GM23338 (cell line): ENCODE measurements around the gene DLGAP4. TPM values are rescaled to one million over a fixed set of nuclear protein-coding genes. Genes with fewer than 3 reads are reported as not detected.

ENCODE experiments used
- ATAC-seq: fragments of 200-7000 bp; cut with Tn5 transposase; 3 replicates; pipeline ENCODE4 v1.9.1; 2020
- DNase-seq: peaks from one replicate; pipeline ENCODE4 v3.0.0-alpha.2; 2015; ENCODE audit warnings: low spot score
- H2AFZ ChIP-seq: fragments of 200-600 bp; sonication (generic); 2 replicates; pipeline ENCODE4 v1.8.0; 2016; ENCODE audit warnings: antibody characterized with exemption, mild to moderate bottlenecking, moderate library complexity
- H3F3A ChIP-seq: fragments of 200-600 bp; sonication (generic); replicated peaks from 2 replicates; pipeline ENCODE4 v1.8.0; 2017; ENCODE audit warnings: antibody characterized with exemption, mixed run types, low read depth
- H3K27ac ChIP-seq: fragments of 200-600 bp; sonication (generic); 2 replicates; pipeline ENCODE4 v1.6.1; 2016; ENCODE audit warnings: low read depth
- H3K27me3 ChIP-seq: fragments of 200-600 bp; sonication (generic); 2 replicates; pipeline ENCODE4 v1.8.0; 2016; ENCODE audit warnings: mild to moderate bottlenecking, mixed run types, moderate library complexity; ENCODE audit not compliant: insufficient read depth
- H3K36me3 ChIP-seq: fragments of 200-600 bp; sonication (generic); 2 replicates; pipeline ENCODE4 v1.8.0; 2016; ENCODE audit warnings: mild to moderate bottlenecking; ENCODE audit not compliant: insufficient read depth
- H3K4me1 ChIP-seq: fragments of 200-600 bp; sonication (generic); 2 replicates; pipeline ENCODE4 v1.8.0; 2016; ENCODE audit warnings: mild to moderate bottlenecking, moderate library complexity; ENCODE audit not compliant: insufficient read depth
- H3K4me2 ChIP-seq: fragments of 200-600 bp; sonication (generic); 2 replicates; pipeline ENCODE4 v1.7.1; 2017; ENCODE audit warnings: mixed run types
- H3K4me3 ChIP-seq: fragments of 200-600 bp; sonication (generic); 2 replicates; pipeline ENCODE4 v1.6.1; 2016; ENCODE audit warnings: mixed run types
- H3K79me2 ChIP-seq: fragments of 200-600 bp; sonication (generic); replicated peaks from 2 replicates; pipeline ENCODE4 v1.8.0; 2017; ENCODE audit warnings: mild to moderate bottlenecking; ENCODE audit not compliant: insufficient read depth
- H3K9me2 ChIP-seq: fragments of 200-600 bp; sonication (generic); 2 replicates; pipeline ENCODE4 v1.8.0; 2017; ENCODE audit not compliant: insufficient read depth
- H4K20me1 ChIP-seq: fragments of 200-600 bp; sonication (generic); replicated peaks from 2 replicates; pipeline ENCODE4 v1.8.0; 2017; ENCODE audit warnings: mild to moderate bottlenecking; ENCODE audit not compliant: insufficient read depth
- H3K27ac Mint-ChIP-seq: 2 replicates; pipeline ENCODE4 v1.8.0; 2020; ENCODE audit warnings: inconsistent platforms, mild to moderate bottlenecking, moderate library complexity, mixed read lengths
- H3K27me3 Mint-ChIP-seq: 3 replicates; pipeline ENCODE4 v1.8.0; 2022; ENCODE audit warnings: low read depth, mild to moderate bottlenecking, moderate library complexity, mixed read lengths, inconsistent platforms; ENCODE audit not compliant: insufficient read depth, poor library complexity
- H3K36me3 Mint-ChIP-seq: 3 replicates; pipeline ENCODE4 v1.8.0; 2021; ENCODE audit warnings: low read depth, mild to moderate bottlenecking, inconsistent platforms, moderate library complexity, mixed read lengths
- H3K4me1 Mint-ChIP-seq: 3 replicates; pipeline ENCODE4 v1.8.0; 2020; ENCODE audit warnings: mild to moderate bottlenecking, inconsistent platforms, mixed read lengths
- H3K4me3 Mint-ChIP-seq: 3 replicates; pipeline ENCODE4 v1.8.0; 2021; ENCODE audit warnings: moderate library complexity, mild to moderate bottlenecking, inconsistent platforms, mixed read lengths
- H3K9me3 Mint-ChIP-seq: 3 replicates; pipeline ENCODE4 v1.8.0; 2020; ENCODE audit warnings: moderate library complexity, mild to moderate bottlenecking, inconsistent platforms, mixed read lengths
- CREB1 ChIP-seq: fragments of 250-450 bp; sonication (Bioruptor Pico); IDR thresholded peaks from 2 replicates; pipeline ENCODE4 v1.5.0; 2020; ENCODE audit warnings: low read depth, mild to moderate bottlenecking, moderate library complexity
- CTCF ChIP-seq, 2 experiments: fragments of 200-600 bp in 1 of 2; sonication (generic) in 1 of 2; conservative IDR thresholded peaks; 2 replicates each; pipeline versions ENCODE4 v1.5.1 to v1.6.1; 2016 to 2017; ENCODE audit warnings: antibody characterized with exemption in 2 of 2, low read depth in 2 of 2, mild to moderate bottlenecking in 2 of 2, moderate library complexity in 1 of 2
- EZH2phosphoT487 ChIP-seq: fragments of 200-600 bp; sonication (generic); IDR thresholded peaks from one replicate; pipeline ENCODE4 v1.8.1; 2018; ENCODE audit warnings: antibody characterized with exemption; ENCODE audit not compliant: unreplicated experiment
- JUNB ChIP-seq: IDR thresholded peaks from one replicate; pipeline ENCODE4 v1.6.1; 2016; ENCODE audit warnings: antibody characterized with exemption; ENCODE audit not compliant: unreplicated experiment
- NANOG ChIP-seq: IDR thresholded peaks from 2 replicates; pipeline ENCODE4 v1.6.1; 2016; ENCODE audit warnings: antibody characterized with exemption, borderline replicate concordance
- REST ChIP-seq: IDR thresholded peaks from one replicate; pipeline ENCODE4 v1.6.1; 2018; ENCODE audit warnings: antibody characterized with exemption; ENCODE audit not compliant: unreplicated experiment
- STAT1 ChIP-seq: IDR thresholded peaks from one replicate; pipeline ENCODE4 v1.6.1; 2016; ENCODE audit warnings: antibody characterized with exemption; ENCODE audit not compliant: unreplicated experiment
- ZNF462 ChIP-seq: fragments of 250-450 bp; sonication (Bioruptor Pico); IDR thresholded peaks from 2 replicates; pipeline ENCODE4 v1.5.0; 2020; ENCODE audit warnings: mild to moderate bottlenecking, moderate library complexity
- polyA plus RNA-seq: library from polyadenylated mRNA; unstranded; fragments of >200 nt; fragmentation: Nextera tagmentation; extraction: Ambion mirVana; gene quantifications from 2 replicates; pipeline ENCODE4 v1.2.1, GENCODE V29; 2016
- total RNA-seq: library from RNA; depleted of rRNA; stranded (reverse); fragments of >200 nt; shearing (Covaris generic); gene quantifications from 2 replicates; pipeline ENCODE4 v1.2.3, GENCODE V29; 2014

Gene DLGAP4
- total and polyA plus RNA-seq, 2 experiments from 2014 or later, result 46.1 to 52.2 TPM

GRCh38 chr20:36449663-36450062, 143.5 kb downstream of the DLGAP4 start:
- no peak for TF ChIP-seq CREB1 (CRISPR knock-in tag)
- TF ChIP-seq CTCF (conservative IDR thresholded peaks at IDR 0.05; ENCODE audit: low read depth in 2 of 2), result no peak
- no peak for TF ChIP-seq STAT1
- no peak for TF ChIP-seq NANOG
- TF ChIP-seq JUNB, result no peak
- no peak for TF ChIP-seq REST
- no peak for TF ChIP-seq EZH2phosphoT487
- no peak for TF ChIP-seq ZNF462 (CRISPR knock-in tag)
- peaks cover 12% of the 10 kb centered on the region for H3K4me1 Mint-ChIP-seq

More at GRCh38 chr20:36449663-36450062, 143.5 kb downstream of the DLGAP4 start:
- H3F3A ChIP-seq, result no peaks in the 10 kb centered on the region
- no peaks in the 10 kb centered on the region for H4K20me1 ChIP-seq
- ATAC-seq (no peak), DNase-seq (no peak)
- Mint-ChIP-seq H3K9me3 (no peaks in the 10 kb centered on the region), H3K4me3 (no peak overlapping the region), H3K27me3 (peaks cover 3% of the 10 kb centered on the region), H3K27ac (no peak overlapping the region), H3K36me3 (no peaks in the 10 kb centered on the region)
- H2AFZ ChIP-seq, result no peak overlapping the region
- peaks cover 7% of the 10 kb centered on the region for H3K4me1 ChIP-seq
- no peak overlapping the region for H3K4me2 ChIP-seq
- no peaks in the 10 kb centered on the region for H3K9me2 ChIP-seq
- H3K27ac ChIP-seq, result no peak overlapping the region
- no peaks in the 10 kb centered on the region for H3K79me2 ChIP-seq
- no peaks in the 10 kb centered on the region for H3K27me3 ChIP-seq
- H3K4me3 ChIP-seq, result no peak overlapping the region
- H3K36me3 ChIP-seq, result no peaks in the 10 kb centered on the region
